Pancreas (tissue), 10 donors: ENCODE results near the gene ING1. TPM values are rescaled to one million over a fixed set of nuclear protein-coding genes. Genes with fewer than 3 reads are reported as not detected.

ENCODE experiments used
- ATAC-seq, 4 donors: fragments of 200-7000 bp; cut with Tn5 transposase; one replicate each; pipeline versions ENCODE4 v1.8.0 to v1.9.1; 2020; ENCODE audit warnings: mild to moderate bottlenecking in 4 of 4, moderate library complexity in 4 of 4
- DNase-seq, 6 donors: peaks; one replicate each; pipeline ENCODE4 v3.0.0-alpha.2; 2020
- FAIRE-seq: peaks from 2 replicates; lab custom pipeline; 2012; peaks lifted over from hg19 to GRCh38; lab: Jason Lieb, UNC
- H3K27ac ChIP-seq, 4 donors: fragments of 200-600 bp; sonication (generic); 1 replicate in 3 of 4; 2 replicates in 1 of 4; pipeline versions ENCODE4 v1.5.0 to v1.8.0; 2020
- H3K27me3 ChIP-seq, 4 donors: fragments of 200-600 bp; one replicate each; pipeline ENCODE4 v1.8.0; 2021
- H3K36me3 ChIP-seq, 3 donors: fragments of 200-600 bp; sonication (generic) in 1 of 3; one replicate each; pipeline versions ENCODE4 v1.5.0 to v1.8.0; 2020 to 2021
- H3K4me1 ChIP-seq, 3 donors: fragments of 200-600 bp; one replicate each; pipeline ENCODE4 v1.8.0; 2021
- H3K4me3 ChIP-seq, 4 donors: fragments of 200-600 bp; sonication (generic) in 2 of 4; one replicate each; pipeline versions ENCODE4 v1.5.0 to v1.8.0; 2020 to 2021
- H3K9me3 ChIP-seq, 4 donors: fragments of 200-600 bp; one replicate each; pipeline ENCODE4 v1.8.0; 2021
- WGBS, 2 donors: extraction: QIAGEN DNeasy Blood & Tissue Kit; methylation state at CpG; one replicate each; pipeline ENCODE4 v1.1.7; 2013; 5-methylcytosine and 5-hydroxymethylcytosine counted together
- intact Hi-C, 3 donors: fragments of 100-400 bp; cut with DNase I; formaldehyde crosslinking; loops; one replicate each; pipeline versions ENCODE4 v1.11.1 to v1.14.2; 2022
- polyA plus RNA-seq, 2 donors: library from polyadenylated mRNA; stranded (reverse); fragments of 200-250 nt; gene quantifications; one replicate each; pipeline ENCODE4 v1.2.3, GENCODE V29; 2013
- total RNA-seq, 6 donors: library from RNA; stranded (reverse); fragmentation: NEBNext Ultra II Directional in 4 of 6; extraction: Animal tissue kit (Norgen Biotek cat#: 25700) in 4 of 6; gene quantifications; one replicate each; pipeline versions ENCODE4 v1.2.1 to v1.2.4, GENCODE V29; 2021 to 2023
- TF ChIP-seq, protein P1 (sequence below), 4 donors: fragments of 200-600 bp; sonication (generic) in 3 of 4; IDR thresholded peaks; one replicate each; pipeline versions ENCODE4 v1.5.0 to v1.8.0; 2021; ENCODE audit warnings: antibody characterized with exemption in 4 of 4
- donor health status: healthy with polysubstance abuse.
- donor health status: DM: no; HTN: no; CAD: no; lungs with moderate emphysema.
- donor health status: DM: no; HTN: no; CAD: no.
- donor health status: control.
- donor health status: control.
- donor health status: Bipolar disorder and iron deficiency.
- donor health status: DM: yes; HTN: yes; CAD: no.
- donor health status: DM: no; HTN: no; CAD: no.
- donor health status: DM: no; HTN: no; CAD: no.
- donor health status: DM: yes; HTN: yes; CAD: no.

The ING1 gene, protein sequence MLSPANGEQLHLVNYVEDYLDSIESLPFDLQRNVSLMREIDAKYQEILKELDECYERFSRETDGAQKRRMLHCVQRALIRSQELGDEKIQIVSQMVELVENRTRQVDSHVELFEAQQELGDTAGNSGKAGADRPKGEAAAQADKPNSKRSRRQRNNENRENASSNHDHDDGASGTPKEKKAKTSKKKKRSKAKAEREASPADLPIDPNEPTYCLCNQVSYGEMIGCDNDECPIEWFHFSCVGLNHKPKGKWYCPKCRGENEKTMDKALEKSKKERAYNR
- total RNA-seq (1 to 10 TPM; 4.0 to 7.7 (median 6.0) TPM), polyA plus RNA-seq (1 to 10 TPM; 4.6 to 5.3 TPM)

DNA sequence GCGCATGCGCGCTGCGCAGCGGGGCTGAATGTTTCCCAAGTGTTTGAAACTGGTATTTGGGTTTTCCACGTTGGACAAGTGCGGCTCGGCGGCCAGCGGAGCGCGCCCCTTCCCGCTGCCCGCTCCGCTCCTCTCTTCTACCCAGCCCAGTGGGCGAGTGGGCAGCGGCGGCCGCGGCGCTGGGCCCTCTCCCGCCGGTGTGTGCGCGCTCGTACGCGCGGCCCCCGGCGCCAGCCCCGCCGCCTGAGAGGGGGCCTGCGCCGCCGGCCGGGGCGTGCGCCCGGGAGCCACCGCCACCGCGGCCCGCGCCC, at the start of gene ING1:
TSS of gene ING1 (plus strand) at position 59 of the 311 bp plus-strand sequence. CDS start 450 bp downstream, outside the sequence.
- intact Hi-C loops = no loop called here
- Histone ChIP-seq H3K27ac (peak within 1 kb of the TSS; percentile 98 to 100 (median 100)), H3K27me3 (no peaks in the 10 kb centered on the region), H3K4me3 (peak within 1 kb of the TSS; percentile 90 to 97 (median 94)), H3K36me3 (no peaks in the 10 kb centered on the region), H3K9me3 (no peaks in the 10 kb centered on the region), H3K4me1 (peaks cover 18 to 26% (median 21%) of the 10 kb centered on the region in 3 donors)
- 0% methylated on average over 27 to 45 of the region's 45 CpGs for WGBS, 2 donors
- TF ChIP-seq, protein P1, sequence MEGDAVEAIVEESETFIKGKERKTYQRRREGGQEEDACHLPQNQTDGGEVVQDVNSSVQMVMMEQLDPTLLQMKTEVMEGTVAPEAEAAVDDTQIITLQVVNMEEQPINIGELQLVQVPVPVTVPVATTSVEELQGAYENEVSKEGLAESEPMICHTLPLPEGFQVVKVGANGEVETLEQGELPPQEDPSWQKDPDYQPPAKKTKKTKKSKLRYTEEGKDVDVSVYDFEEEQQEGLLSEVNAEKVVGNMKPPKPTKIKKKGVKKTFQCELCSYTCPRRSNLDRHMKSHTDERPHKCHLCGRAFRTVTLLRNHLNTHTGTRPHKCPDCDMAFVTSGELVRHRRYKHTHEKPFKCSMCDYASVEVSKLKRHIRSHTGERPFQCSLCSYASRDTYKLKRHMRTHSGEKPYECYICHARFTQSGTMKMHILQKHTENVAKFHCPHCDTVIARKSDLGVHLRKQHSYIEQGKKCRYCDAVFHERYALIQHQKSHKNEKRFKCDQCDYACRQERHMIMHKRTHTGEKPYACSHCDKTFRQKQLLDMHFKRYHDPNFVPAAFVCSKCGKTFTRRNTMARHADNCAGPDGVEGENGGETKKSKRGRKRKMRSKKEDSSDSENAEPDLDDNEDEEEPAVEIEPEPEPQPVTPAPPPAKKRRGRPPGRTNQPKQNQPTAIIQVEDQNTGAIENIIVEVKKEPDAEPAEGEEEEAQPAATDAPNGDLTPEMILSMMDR (IDR thresholded peaks at IDR 0.05) = no peak
- no peak for ATAC-seq
- DNase-seq = no peak
- no peak for FAIRE-seq

- no peaks in the 10 kb centered on the region for H3K4me1 ChIP-seq
- FAIRE-seq (no peak), ATAC-seq (no peak), DNase-seq (no peak)
- TF ChIP-seq, protein P1 (IDR thresholded peaks at IDR 0.05) = no peak
- WGBS, 2 donors = 91 to 96% methylated on average over 7 of the region's 7 CpGs
- peaks cover 0 to 35% (median 11%) of the 10 kb centered on the region in 3 donors for H3K36me3 ChIP-seq
- no peak overlapping the region for H3K4me3 ChIP-seq
- no peak overlapping the region for H3K27ac ChIP-seq
- H3K27me3 ChIP-seq = no peaks in the 10 kb centered on the region
- H3K9me3 ChIP-seq = no peaks in the 10 kb centered on the region
- intact Hi-C loops = no loop called here
These were observed 49.5 kb upstream of the ING1 start for GRCh38 chr13:110664041-110664440.

- H3K4me3 ChIP-seq = no peak overlapping the region
- no peak for ATAC-seq
- H3K4me1 ChIP-seq = no peaks in the 10 kb centered on the region
- no peaks in the 10 kb centered on the region for H3K9me3 ChIP-seq
- no peak overlapping the region for H3K27ac ChIP-seq
- peaks cover 0 to 35% (median 11%) of the 10 kb centered on the region in 3 donors for H3K36me3 ChIP-seq
- H3K27me3 ChIP-seq = no peaks in the 10 kb centered on the region
- peak in 1 of 6 donors; percentile 41 for DNase-seq
- WGBS, 2 donors = 95 to 97% methylated on average over 11 of the region's 11 CpGs
- TF ChIP-seq, protein P1 (IDR thresholded peaks at IDR 0.05) = no peak
- FAIRE-seq = no peak
- intact Hi-C loops = no loop called here
These were observed 48.8 kb upstream of the ING1 start for GRCh38 chr13:110664673-110665072.

- Histone ChIP-seq H3K27me3 (no peaks in the 10 kb centered on the region), H3K4me3 (no peak overlapping the region), H3K9me3 (no peaks in the 10 kb centered on the region), H3K27ac (no peak overlapping the region), H3K4me1 (no peaks in the 10 kb centered on the region), H3K36me3 (peaks cover 0 to 35% (median 11%) of the 10 kb centered on the region in 3 donors)
- FAIRE-seq (no peak), ATAC-seq (peak in 1 of 4 donors; percentile 20), DNase-seq (peak in 1 of 6 donors; percentile 40)
- intact Hi-C loops = no loop called here
- TF ChIP-seq, protein P1 (IDR thresholded peaks at IDR 0.05) = no peak
- 85 to 91% methylated on average over 23 of the region's 23 CpGs for WGBS, 2 donors
These were observed 47.8 kb upstream of the ING1 start for GRCh38 chr13:110665491-110666254.

DNA sequence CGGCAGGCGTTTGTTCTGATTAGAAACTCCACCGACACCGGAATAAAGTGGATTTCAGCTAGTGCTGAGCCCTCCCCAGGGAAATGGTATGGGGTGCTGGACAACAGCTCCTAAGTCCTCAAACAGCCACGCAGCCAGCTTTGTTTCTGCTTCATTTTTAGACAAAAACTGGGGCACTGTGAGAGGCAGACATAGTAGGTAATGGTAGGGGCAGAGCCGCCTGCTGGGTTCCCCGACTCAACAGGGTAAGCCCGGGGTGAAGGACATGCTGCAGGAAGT, 47.3 kb upstream of the ING1 start:
- intact Hi-C loops = no loop called here
- H3K27me3 ChIP-seq = no peaks in the 10 kb centered on the region
- H3K4me3 ChIP-seq = no peak overlapping the region
- TF ChIP-seq, protein P1 (IDR thresholded peaks at IDR 0.05) = no peak
- no peak for FAIRE-seq
- H3K36me3 ChIP-seq = peaks cover 0 to 35% (median 11%) of the 10 kb centered on the region in 3 donors
- ATAC-seq = no peak
- H3K9me3 ChIP-seq = no peaks in the 10 kb centered on the region
- DNase-seq = no peak
- no peaks in the 10 kb centered on the region for H3K4me1 ChIP-seq
- no peak overlapping the region for H3K27ac ChIP-seq
- WGBS, 2 donors = 88 to 94% methylated on average over 8 of the region's 8 CpGs
